H1 (cell line): ENCODE data around the gene SPATA19. TPM values are rescaled to one million over a fixed set of nuclear protein-coding genes. Genes with fewer than 3 reads are reported as not detected.

ENCODE experiments used
- CTCF ChIA-PET: fragments of 300-600 bp; sonication (Branson Sonifier 250); formaldehyde crosslinking; loops from one replicate; lab custom pipeline; 2021; ENCODE audit not compliant: partially characterized antibody; lab: Charles Lee
- POLR2A ChIA-PET: fragments of 300-600 bp; sonication (Branson Sonifier 250); formaldehyde crosslinking; loops from one replicate; lab custom pipeline; 2021; ENCODE audit warnings: inconsistent platforms; ENCODE audit not compliant: partially characterized antibody; lab: Charles Lee
- DNase-seq, 2 experiments: peaks; one replicate each; pipeline versions ENCODE4 v3.0.0 to v3.0.0-alpha.2; 2010 to 2022; ENCODE audit warnings: low spot score in 2 of 2, low read depth in 1 of 2, mixed read lengths in 1 of 2
- FAIRE-seq: peaks from 2 replicates; lab custom pipeline; 2011; peaks lifted over from hg19 to GRCh38; lab: Jason Lieb, UNC
- H2AFZ ChIP-seq: 2 replicates; pipeline ENCODE4 v1.8.1; 2012; ENCODE audit warnings: low read length, inconsistent platforms
- H2AK5ac ChIP-seq: 2 replicates; pipeline ENCODE4 v1.6.1; 2013; ENCODE audit warnings: low read depth, low read length
- H2BK120ac ChIP-seq: replicated peaks from 2 replicates; pipeline ENCODE3; 2013; ENCODE audit warnings: low read depth, low read length, inconsistent platforms
- H2BK12ac ChIP-seq: 2 replicates; pipeline ENCODE4 v1.6.1; 2013; ENCODE audit warnings: low read depth, low read length
- H2BK15ac ChIP-seq: 2 replicates; pipeline ENCODE4 v1.6.1; 2013; ENCODE audit warnings: low read length
- H2BK20ac ChIP-seq: 2 replicates; pipeline ENCODE4 v1.6.1; 2013; ENCODE audit warnings: low read length
- H2BK5ac ChIP-seq: 2 replicates; pipeline ENCODE4 v1.6.1; 2013; ENCODE audit warnings: low read depth, low read length
- H3K14ac ChIP-seq: 2 replicates; pipeline ENCODE4 v1.6.1; 2013; ENCODE audit warnings: inconsistent platforms; ENCODE audit not compliant: insufficient read length
- H3K18ac ChIP-seq: 2 replicates; pipeline ENCODE4 v1.6.1; 2013; ENCODE audit warnings: low read length; ENCODE audit errors: extremely low read depth
- H3K23ac ChIP-seq: 2 replicates; pipeline ENCODE4 v1.6.1; 2013; ENCODE audit warnings: inconsistent platforms; ENCODE audit not compliant: insufficient read length
- H3K23me2 ChIP-seq: 2 replicates; pipeline ENCODE4 v1.6.1; 2013; ENCODE audit warnings: low read depth, low read length
- H3K27ac ChIP-seq: 2 replicates; pipeline ENCODE4 v1.6.1; 2011; ENCODE audit warnings: low read depth, low read length, inconsistent platforms
- H3K27me3 ChIP-seq, 4 experiments: replicated peaks in 1 of 4; 1 replicate in 1 of 4; 2 replicates in 3 of 4; pipeline versions ENCODE4 v1.6.1 to v1.8.1; 2011 to 2013; ENCODE audit warnings: low read length in 3 of 4, mild to moderate bottlenecking in 3 of 4, inconsistent platforms in 2 of 4, mixed read lengths in 2 of 4, moderate library complexity in 1 of 4; ENCODE audit not compliant: control insufficient read depth in 3 of 4, insufficient read depth in 3 of 4; ENCODE audit errors: extremely low read depth in 1 of 4
- H3K36me3 ChIP-seq, 4 experiments: 2 replicates each; pipeline versions ENCODE4 v1.6.1 to v1.8.1; 2011 to 2013; ENCODE audit warnings: mild to moderate bottlenecking in 4 of 4, low read length in 3 of 4, moderate library complexity in 2 of 4, control low read depth in 1 of 4, inconsistent platforms in 1 of 4; ENCODE audit not compliant: insufficient read depth in 4 of 4, control insufficient read depth in 2 of 4
- H3K4ac ChIP-seq: replicated peaks from 2 replicates; pipeline ENCODE3; 2013; ENCODE audit warnings: low read length, low read depth, mixed read lengths, inconsistent platforms; ENCODE audit not compliant: insufficient read length
- H3K4me1 ChIP-seq, 4 experiments: replicated peaks in 1 of 4; 1 replicate in 1 of 4; 2 replicates in 3 of 4; pipeline versions ENCODE4 v1.6.1 to v1.8.1; 2011 to 2013; ENCODE audit warnings: low read length in 3 of 4, inconsistent platforms in 2 of 4, mixed read lengths in 1 of 4; ENCODE audit not compliant: insufficient read depth in 4 of 4, control insufficient read depth in 3 of 4
- H3K4me2 ChIP-seq, 2 experiments: 2 replicates each; pipeline versions ENCODE4 v1.6.1 to v1.8.1; 2011 to 2013; ENCODE audit warnings: low read depth in 2 of 2, low read length in 2 of 2, control low read depth in 1 of 2, inconsistent platforms in 1 of 2, mild to moderate bottlenecking in 1 of 2; ENCODE audit not compliant: insufficient read depth in 1 of 2
- H3K4me3 ChIP-seq, 4 experiments: fragments of 200-600, 300-600 bp in 1 of 4; sonication (generic), shearing (Covaris generic), sonication (Bioruptor Twin) in 1 of 4; 2 replicates each; pipeline versions ENCODE4 v1.5.1 to v1.8.1; 2011 to 2016; ENCODE audit warnings: low read length in 4 of 4, low read depth in 3 of 4, control low read depth in 2 of 4, inconsistent platforms in 2 of 4, mild to moderate bottlenecking in 2 of 4, mixed read lengths in 1 of 4, moderate library complexity in 1 of 4; ENCODE audit not compliant: insufficient read depth in 2 of 4; ENCODE audit errors: extremely low read depth in 1 of 4
- H3K56ac ChIP-seq: replicated peaks from 2 replicates; pipeline ENCODE3; 2013; ENCODE audit warnings: low read depth, mild to moderate bottlenecking, mixed read lengths, low read length, inconsistent platforms; ENCODE audit not compliant: insufficient read length
- H3K79me1 ChIP-seq: 2 replicates; pipeline ENCODE4 v1.6.1; 2013; ENCODE audit warnings: low read depth, low read length, control low read depth
- H3K79me2 ChIP-seq, 2 experiments: 2 replicates each; pipeline versions ENCODE4 v1.6.1 to v1.8.1; 2012 to 2013; ENCODE audit warnings: low read length in 2 of 2, mild to moderate bottlenecking in 2 of 2, inconsistent platforms in 1 of 2; ENCODE audit not compliant: insufficient read depth in 2 of 2, control insufficient read depth in 1 of 2
- H3K9ac ChIP-seq, 4 experiments: replicated peaks in 1 of 4; 1 replicate in 1 of 4; 2 replicates in 3 of 4; pipeline versions ENCODE4 v1.6.1 to v1.8.1; 2011 to 2013; ENCODE audit warnings: low read depth in 3 of 4, low read length in 3 of 4, control low read depth in 2 of 4, mild to moderate bottlenecking in 2 of 4, moderate library complexity in 2 of 4, inconsistent platforms in 1 of 4; ENCODE audit errors: extremely low read depth in 1 of 4
- H3K9me3 ChIP-seq, 2 experiments: 2 replicates each; pipeline versions ENCODE4 v1.6.1 to v1.8.1; 2012 to 2013; ENCODE audit warnings: mild to moderate bottlenecking in 2 of 2, moderate library complexity in 2 of 2, control low read depth in 1 of 2, inconsistent platforms in 1 of 2, low read depth in 1 of 2, low read length in 1 of 2, mixed read lengths in 1 of 2; ENCODE audit not compliant: insufficient read depth in 2 of 2
- H4K20me1 ChIP-seq, 2 experiments: replicated peaks in 1 of 2; 2 replicates each; pipeline versions ENCODE3 to v1.8.1; 2011 to 2013; ENCODE audit warnings: inconsistent platforms in 2 of 2, low read length in 2 of 2, mild to moderate bottlenecking in 1 of 2; ENCODE audit not compliant: insufficient read depth in 2 of 2, control insufficient read depth in 1 of 2
- H4K5ac ChIP-seq: 2 replicates; pipeline ENCODE4 v1.6.1; 2013; ENCODE audit warnings: low read length, low read depth, mixed read lengths, inconsistent platforms; ENCODE audit not compliant: insufficient read length
- H4K8ac ChIP-seq: 2 replicates; pipeline ENCODE4 v1.8.0; 2013; ENCODE audit warnings: mild to moderate bottlenecking, moderate library complexity, low read length, inconsistent platforms; ENCODE audit not compliant: insufficient read depth; ENCODE audit errors: extremely low read depth
- H4K91ac ChIP-seq: replicated peaks from 2 replicates; pipeline ENCODE3; 2013; ENCODE audit warnings: low read length, mixed read lengths, inconsistent platforms; ENCODE audit not compliant: insufficient read length
- CHD1 ChIP-seq: IDR thresholded peaks from 2 replicates; pipeline ENCODE4 v1.6.1; 2012; ENCODE audit warnings: low read depth, low read length, improper control_type of control experiment
- E2F6 ChIP-seq: IDR thresholded peaks from 2 replicates; pipeline ENCODE4 v1.6.1; 2012; ENCODE audit warnings: inconsistent platforms
- EGR1 ChIP-seq: IDR thresholded peaks from 2 replicates; pipeline ENCODE4 v1.6.1; 2011; ENCODE audit warnings: low read depth, low read length, borderline replicate concordance
- EP300 ChIP-seq, 2 experiments: IDR thresholded peaks; 1 replicate in 1 of 2; 2 replicates in 1 of 2; pipeline ENCODE4 v1.6.1; 2011 to 2012; ENCODE audit warnings: low read depth in 2 of 2, low read length in 2 of 2, mild to moderate bottlenecking in 2 of 2, borderline replicate concordance in 1 of 2, inconsistent platforms in 1 of 2, moderate library complexity in 1 of 2
- EZH2 ChIP-seq: fragments of 200-600 bp; sonication (generic); IDR thresholded peaks from 2 replicates; pipeline ENCODE4 v1.7.1; 2012; ENCODE audit warnings: low read depth, mild to moderate bottlenecking, moderate library complexity, low read length, inconsistent platforms; ENCODE audit not compliant: severe bottlenecking
- KDM5A ChIP-seq: fragments of 200-600 bp; IDR thresholded peaks from 2 replicates; pipeline ENCODE4 v1.7.1; 2012; ENCODE audit warnings: mild to moderate bottlenecking, low read length, inconsistent platforms, mixed read lengths
- MAFK ChIP-seq: IDR thresholded peaks from 2 replicates; pipeline ENCODE4 v1.6.1; 2012; ENCODE audit warnings: low read depth, mild to moderate bottlenecking, improper control_type of control experiment, low read length
- POLR2A ChIP-seq, 2 experiments: IDR thresholded peaks; 1 replicate in 1 of 2; 2 replicates in 1 of 2; pipeline ENCODE4 v1.6.1; 2011; ENCODE audit warnings: low read depth in 2 of 2, low read length in 2 of 2, mild to moderate bottlenecking in 2 of 2; ENCODE audit errors: control extremely low read depth in 1 of 2
- RAD21 ChIP-seq, 2 experiments: IDR thresholded peaks in 1 of 2; conservative IDR thresholded peaks in 1 of 2; 2 replicates each; pipeline ENCODE4 v1.6.1; 2011; ENCODE audit warnings: low read depth in 2 of 2, low read length in 2 of 2, improper control_type of control experiment in 1 of 2, inconsistent platforms in 1 of 2, mild to moderate bottlenecking in 1 of 2, moderate library complexity in 1 of 2
- RBBP5 ChIP-seq: IDR thresholded peaks from 2 replicates; pipeline ENCODE4 v1.7.1; 2012; ENCODE audit warnings: low read depth, mild to moderate bottlenecking, inconsistent platforms, low read length, moderate library complexity, borderline replicate concordance
- SRF ChIP-seq: IDR thresholded peaks from 2 replicates; pipeline ENCODE4 v1.6.1; 2011; ENCODE audit warnings: mild to moderate bottlenecking, low read depth, low read length, moderate library complexity
- USF2 ChIP-seq: IDR thresholded peaks from 2 replicates; pipeline ENCODE4 v1.6.1; 2011; ENCODE audit warnings: low read length, improper control_type of control experiment
- WGBS, 2 experiments: shearing (Covaris generic) in 1 of 2; methylation state at CpG; one replicate each; pipeline versions ENCODE4 v1.1.6 to v1.1.7; 2013 to 2015; ENCODE audit warnings: low lambda C conversion rate in 2 of 2, mixed read lengths in 2 of 2, inconsistent platforms in 1 of 2, low coverage in 1 of 2, missing lambda C conversion rate in 1 of 2; ENCODE audit not compliant: insufficient replicate concordance in 2 of 2, insufficient coverage in 1 of 2, insufficient read length in 1 of 2; ENCODE audit errors: extremely low coverage in 1 of 2, missing lambda C conversion rate in 1 of 2; 5-methylcytosine and 5-hydroxymethylcytosine counted together
- polyA plus RNA-seq, 7 experiments: library from polyadenylated mRNA; depleted of rRNA in 3 of 7; stranded (reverse) in 5 of 7; unstranded in 2 of 7; fragments of >200 nt in 5 of 7; fragments of 200-250 nt in 2 of 7; gene quantifications; 1 replicate in 5 of 7; 2 replicates in 1 of 7; 4 replicates in 1 of 7; pipeline versions ENCODE4 v1.2.1 to v1.2.3, GENCODE V29; 2011 to 2013; ENCODE audit warnings: missing spikeins in 2 of 7, mixed read lengths in 2 of 7
- total RNA-seq: library from RNA; stranded (reverse); fragmentation: NEBNext Ultra II Directional; extraction: Animal tissue kit (Norgen Biotek cat#: 25700); gene quantifications from 2 replicates; pipeline ENCODE4 v1.2.1, GENCODE V29; 2021

SPATA19 gene
- total and polyA plus RNA-seq, 2 of the 8 experiments (the other 6 are each of a cell fraction or from before 2014, with no cell fraction given), result not detected

- no peaks in the 10 kb centered on the region for H3K79me2 ChIP-seq
- no peak overlapping the region for H3K23ac ChIP-seq
- no peak for DNase-seq
- H3K23me2 ChIP-seq, result no peaks in the 10 kb centered on the region; the same call in 1 of the 2 replicates
- H2BK15ac ChIP-seq, result no peak overlapping the region
- H2AK5ac ChIP-seq, result no peak overlapping the region
- no peak overlapping the region for H3K9ac ChIP-seq
- no peaks in the 10 kb centered on the region for H3K36me3 ChIP-seq
- no peak overlapping the region for H3K18ac ChIP-seq
- H3K4ac ChIP-seq, result no peak overlapping the region
- H2BK5ac ChIP-seq, result no peak overlapping the region
- no peak overlapping the region for H4K8ac ChIP-seq
- H3K79me1 ChIP-seq, result no peaks in the 10 kb centered on the region; the same call in 1 of the 2 replicates
- no peak overlapping the region for H4K5ac ChIP-seq
- no peaks in the 10 kb centered on the region for H3K27me3 ChIP-seq
- WGBS, 2 experiments, result 90% methylated on average over 3 of the region's 3 CpGs; no CpG with 5 or more reads in 1 of the 2 experiments
- no peak overlapping the region for H2AFZ ChIP-seq
- no peak overlapping the region for H3K27ac ChIP-seq
- H4K91ac ChIP-seq, result no peak overlapping the region
- CTCF ChIA-PET, result interaction anchor here (0.9 to 2.3 kb wide), 3 partner anchors 9 to 749 kb away, joined by 3 to 12 read pairs (median 3); no protein-coding TSS in a partner anchor
- H2BK120ac ChIP-seq, result no peak overlapping the region
- no peak overlapping the region for H3K4me2 ChIP-seq
- no peak overlapping the region for H3K4me3 ChIP-seq
- no peak overlapping the region for H3K14ac ChIP-seq
- H4K20me1 ChIP-seq, result no peaks in the 10 kb centered on the region
- H3K9me3 ChIP-seq, result peaks cover 0 to 1% of the 10 kb centered on the region in 2 experiments; a peak in 1 of 4 replicates
- no peak for FAIRE-seq
- H2BK12ac ChIP-seq, result no peak overlapping the region
- H2BK20ac ChIP-seq, result no peak overlapping the region
- POLR2A ChIA-PET, result no interaction called here
- no peak overlapping the region for H3K56ac ChIP-seq
- no peaks in the 10 kb centered on the region for H3K4me1 ChIP-seq
- TF ChIP-seq E2F6, result no peak
- no peak for TF ChIP-seq USF2
- TF ChIP-seq RAD21 (IDR thresholded peaks at IDR 0.05 in 1 of 2, conservative IDR thresholded peaks at IDR 0.05 in 1 of 2; ENCODE audit: low read depth in 2 of 2, low read length in 2 of 2), result no peak
- no peak for TF ChIP-seq POLR2A (IDR thresholded peaks at IDR 0.05; ENCODE audit: control extremely low read depth in 1 of 2, low read depth in 2 of 2, low read length in 2 of 2)
- TF ChIP-seq CHD1, result no peak
- TF ChIP-seq KDM5A, result no peak
- no peak for TF ChIP-seq RBBP5
- no peak for TF ChIP-seq EP300 (IDR thresholded peaks at IDR 0.05; ENCODE audit: borderline replicate concordance in 1 of 2, low read depth in 2 of 2, low read length in 2 of 2)
- no peak for TF ChIP-seq MAFK
- TF ChIP-seq EGR1, result no peak
- TF ChIP-seq SRF, result no peak
- no peak for TF ChIP-seq EZH2
Observed at GRCh38 chr11:133827556-133827955, 17.8 kb downstream of the SPATA19 start.
